RCC 7860 (cell line): Measurements from ENCODE around the gene NRDE2.
"Not testable (repeated sequence)": the region's sequence is repeated elsewhere in the genome, so short reads cannot be mapped to it uniquely, and the experiment has no call there.

Source experiments
- DNase-seq: peaks from one replicate; pipeline ENCODE4 v3.0.0-alpha.2; 2015; ENCODE audit warnings: low spot score
- FAIRE-seq: peaks from 2 replicates; lab custom pipeline; 2012; peaks lifted over from hg19 to GRCh38; lab: Jason Lieb, UNC

NRDE2 gene

GRCh38 chr14:90274808-90275457 lies 56.8 kb downstream of the NRDE2 start:
- DNase-seq (peak; percentile 45), FAIRE-seq (no peak)

DNA sequence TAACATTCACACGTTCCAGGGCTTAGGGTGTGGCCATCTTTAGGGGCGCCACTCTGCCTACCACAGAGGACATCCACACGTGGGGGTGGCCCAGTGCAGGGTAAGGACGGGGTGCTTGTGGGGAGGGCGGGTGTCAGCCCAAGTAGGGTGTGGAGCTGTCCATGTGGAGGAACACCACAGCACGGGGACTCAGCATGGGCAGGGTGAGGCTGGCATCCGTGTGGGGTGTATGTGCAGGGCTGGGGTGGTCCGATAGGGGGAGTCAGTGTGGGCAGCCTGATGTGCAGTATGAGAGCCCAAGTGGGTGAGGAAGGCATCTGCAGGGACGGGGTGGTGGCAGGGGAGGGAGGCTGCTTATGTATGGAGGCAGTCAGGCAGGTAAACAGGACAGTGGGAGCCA lies 57.7 kb downstream of the NRDE2 start:
- no peak for FAIRE-seq
- no peak for DNase-seq

- DNase-seq (no peak), FAIRE-seq (no peak)
Measured at GRCh38 chr14:90273532-90273931, 58.2 kb downstream of the NRDE2 start.

- FAIRE-seq = no peak
Measured at GRCh38 chr14:90272523-90272922, 59.2 kb downstream of the NRDE2 start.

GRCh38 chr14:90268420-90268819 lies 63.3 kb downstream of the NRDE2 start:
- FAIRE-seq (no peak), DNase-seq (no peak)

More at GRCh38 chr14:90272523-90272922, 59.2 kb downstream of the NRDE2 start:
- DNase-seq = no peak

DNA sequence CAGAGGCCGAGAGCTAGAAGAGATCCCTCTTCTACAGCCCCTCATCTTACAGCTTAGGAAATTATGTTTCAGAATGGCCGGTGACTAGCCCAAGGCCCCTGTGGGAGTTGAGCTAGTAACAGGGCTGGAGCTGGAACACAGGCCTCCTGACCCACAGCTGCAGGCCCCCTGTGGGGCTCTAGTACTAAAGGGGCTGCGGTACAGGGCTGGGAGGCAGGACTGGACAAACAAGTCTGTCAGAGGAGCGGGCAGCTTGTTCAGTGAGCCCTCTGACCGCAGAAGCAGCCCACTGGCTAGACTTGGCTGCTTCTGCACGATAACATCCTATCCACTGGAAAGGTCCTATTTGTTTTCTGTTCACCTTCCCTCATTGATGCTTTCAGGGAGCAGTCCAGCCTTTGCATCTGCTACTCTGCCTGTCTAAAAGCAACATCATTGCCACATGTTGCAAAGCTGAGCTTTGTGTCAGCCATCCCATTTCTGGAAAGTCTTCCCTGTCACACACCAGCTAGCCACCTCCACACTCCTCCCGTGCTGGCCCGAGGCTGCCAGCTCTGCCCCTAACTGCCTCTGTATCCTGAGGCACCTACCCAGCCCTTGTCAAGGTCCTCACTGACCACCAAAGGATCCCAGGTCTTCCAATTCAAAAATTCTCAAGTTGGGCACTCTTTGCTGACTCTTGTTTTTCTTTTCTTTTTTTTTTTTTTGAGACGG lies 65.1 kb downstream of the NRDE2 start:
- DNase-seq = no peak
- FAIRE-seq = no peak

GRCh38 chr14:90263748-90264449 lies 67.8 kb downstream of the NRDE2 start:
- no peak for DNase-seq

DNA sequence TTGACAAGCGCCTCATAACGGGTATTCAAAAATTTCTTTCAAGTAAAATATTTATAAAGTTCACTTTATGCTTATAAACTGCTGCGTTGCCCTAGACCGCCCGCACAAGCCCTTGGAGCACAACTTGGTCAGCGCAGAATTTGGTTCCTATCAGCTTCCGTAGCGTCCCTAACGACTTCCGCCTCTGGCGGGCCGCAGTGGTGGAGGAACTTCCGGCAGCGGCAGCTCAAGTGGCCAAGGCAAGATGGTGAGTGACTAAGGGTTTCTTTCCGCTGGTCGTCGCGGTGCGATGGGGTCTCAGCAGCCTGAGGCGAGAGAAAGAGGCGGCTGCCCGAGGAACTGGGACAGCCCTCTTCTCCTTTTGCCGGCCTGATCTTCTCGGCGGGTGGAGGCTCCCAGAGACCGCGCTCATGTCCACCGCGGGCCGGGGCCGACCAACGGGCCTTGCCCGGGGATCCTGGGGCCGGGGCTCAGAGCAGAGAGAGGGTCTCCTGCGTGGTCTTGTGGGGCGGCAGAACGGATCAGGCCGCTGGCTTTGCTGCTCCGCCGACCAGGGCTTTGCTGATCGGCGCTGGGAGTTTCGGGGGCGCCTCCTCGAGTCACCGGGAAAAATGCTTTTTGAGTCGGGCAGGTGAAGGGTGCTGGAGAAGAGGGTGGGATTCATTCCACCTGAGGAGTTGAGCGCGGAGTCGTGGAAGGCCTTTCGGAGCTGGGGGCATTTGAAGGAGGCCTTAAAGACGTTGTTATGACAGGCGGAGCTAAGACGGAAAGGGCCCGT lies 75.2 kb downstream of the NRDE2 start, which contains the start of gene PSMC1:
TSS of gene PSMC1 (plus strand) at position 200 of the 778 bp plus-strand sequence. CDS start at position 245, 45 bp downstream.
- FAIRE-seq (no peak), DNase-seq (peak; percentile 71)

More at GRCh38 chr14:90263748-90264449, 67.8 kb downstream of the NRDE2 start:
- FAIRE-seq = no peak

GRCh38 chr14:90255871-90256270 lies 75.9 kb downstream of the NRDE2 start:
- no peak for DNase-seq
- no peak for FAIRE-seq

GRCh38 chr14:90253826-90254225 lies 77.9 kb downstream of the NRDE2 start:
- FAIRE-seq (no peak), DNase-seq (no peak)

GRCh38 chr14:90248594-90248993 lies 83.1 kb downstream of the NRDE2 start:
- no peak for DNase-seq

DNA sequence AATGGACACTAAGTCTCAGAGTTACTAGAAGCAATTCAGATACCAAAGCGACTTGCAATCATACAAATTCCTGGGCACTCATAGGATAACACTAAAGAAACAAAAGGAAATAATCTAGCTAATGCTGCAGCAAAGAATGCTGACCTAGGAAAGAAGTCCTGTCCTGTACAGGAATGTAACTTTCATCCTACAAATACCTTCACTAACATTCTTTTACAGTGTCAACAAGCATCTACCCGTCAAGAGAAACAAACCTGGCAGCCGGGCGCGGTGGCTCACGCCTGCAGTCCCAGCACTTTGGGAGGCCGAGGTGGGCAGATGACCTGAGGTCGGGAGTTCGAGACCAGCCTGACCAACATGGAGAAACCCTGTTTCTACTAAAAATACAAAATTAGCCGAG lies 84.3 kb downstream of the NRDE2 start:
- FAIRE-seq, DNase-seq: not testable (repeated sequence)

More at GRCh38 chr14:90248594-90248993, 83.1 kb downstream of the NRDE2 start:
- no peak for FAIRE-seq

DNA sequence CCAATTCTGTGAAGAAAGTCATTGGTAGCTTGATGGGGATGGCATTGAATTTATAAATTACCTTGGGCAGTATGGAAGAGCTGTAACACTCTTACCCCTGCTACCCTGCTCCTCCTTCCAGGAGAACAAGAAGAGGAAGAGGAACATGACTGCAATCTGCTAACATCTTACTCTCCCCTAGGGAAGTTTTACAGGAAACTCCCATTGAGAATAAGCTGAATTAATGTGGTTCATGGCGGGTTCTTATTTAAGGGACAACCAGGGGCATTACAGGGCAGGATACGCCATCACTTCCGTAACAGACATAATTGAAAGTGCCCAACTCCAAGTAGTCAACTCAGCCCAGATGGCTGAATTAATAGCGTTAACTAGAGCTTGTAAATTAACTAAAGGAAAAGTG lies 84.8 kb downstream of the NRDE2 start:
- no peak for FAIRE-seq

GRCh38 chr14:90242444-90242843 lies 89.3 kb downstream of the NRDE2 start:
- FAIRE-seq (no peak), DNase-seq (no peak)

More for the DNA sequence above, 84.8 kb downstream of the NRDE2 start:
- DNase-seq = no peak

DNA sequence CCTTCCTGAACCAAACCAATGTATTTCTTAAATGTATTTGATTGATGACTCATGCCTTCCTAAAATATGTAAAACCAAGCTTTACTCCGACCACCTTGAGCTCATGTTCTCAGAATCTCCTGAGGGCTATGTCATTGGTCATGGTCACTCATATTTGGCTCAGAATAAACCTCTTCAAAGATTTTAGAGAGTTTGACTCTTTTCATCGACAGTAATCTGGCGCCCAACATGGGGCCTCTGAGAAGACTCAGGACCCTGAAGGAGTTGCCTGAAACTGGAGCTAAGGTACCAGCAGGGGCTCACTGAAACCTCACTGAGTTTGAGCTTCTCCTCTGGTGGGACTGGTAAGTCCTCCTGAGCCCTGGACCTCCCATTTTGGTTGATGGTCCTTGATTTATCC lies 92.6 kb downstream of the NRDE2 start:
- DNase-seq (no peak), FAIRE-seq (no peak)

GRCh38 chr14:90235179-90235976 lies 96.4 kb downstream of the NRDE2 start:
- FAIRE-seq = no peak
- DNase-seq = no peak

GRCh38 chr14:90229942-90230341 lies 101.8 kb downstream of the NRDE2 start:
- not testable (repeated sequence) for DNase-seq, FAIRE-seq

GRCh38 chr14:90228478-90228877 lies 103.3 kb downstream of the NRDE2 start:
- DNase-seq = no peak
- no peak for FAIRE-seq
